HepG2 (cell line): ENCODE measurements around the gene MPP3. TPM values are rescaled to one million over a fixed set of nuclear protein-coding genes. Genes with fewer than 3 reads are reported as not detected.
A peak's percentile ranks its signal among the peaks of the same experiment; 100 is the strongest.

Experiments used
- DR1 ChIP-seq: sonication (generic); formaldehyde crosslinking; IDR thresholded peaks from 2 replicates; pipeline ENCODE4 v1.8.0; 2021; ENCODE audit warnings: mild to moderate bottlenecking, missing genetic modification reagents, inconsistent platforms
- FOSL2 ChIP-seq: sonication (generic); formaldehyde crosslinking; IDR thresholded peaks from 2 replicates; pipeline ENCODE4 v1.4.0; 2020; ENCODE audit warnings: missing genetic modification reagents
- HDAC6 ChIP-seq: fragments of 200-600 bp; sonication (generic); IDR thresholded peaks from 2 replicates; pipeline ENCODE4 v1.7.0; 2017; ENCODE audit warnings: mild to moderate bottlenecking, antibody characterized with exemption, low read length, low read depth
- KDM2A ChIP-seq: sonication (generic); formaldehyde crosslinking; IDR thresholded peaks from 2 replicates; pipeline ENCODE4 v1.4.0; 2020; ENCODE audit warnings: low read depth, missing genetic modification reagents, borderline replicate concordance
- PHF8 ChIP-seq: sonication (generic); formaldehyde crosslinking; IDR thresholded peaks from 2 replicates; pipeline ENCODE4 v1.5.0; 2020; ENCODE audit warnings: missing genetic modification reagents
- SMAD1 ChIP-seq: sonication (generic); formaldehyde crosslinking; IDR thresholded peaks from 2 replicates; pipeline ENCODE4 v1.4.0; 2020; ENCODE audit warnings: missing genetic modification reagents, low read depth, mild to moderate bottlenecking, borderline replicate concordance
- TEAD3 ChIP-seq: optimal IDR thresholded peaks from 2 replicates; pipeline ENCODE3; 2016; ENCODE audit warnings: borderline replicate concordance
- ZC3H13 ChIP-seq: sonication (generic); formaldehyde crosslinking; IDR thresholded peaks from 2 replicates; pipeline ENCODE4 v1.8.1; 2023; ENCODE audit warnings: mild to moderate bottlenecking, missing genetic modification reagents, moderate library complexity
- ZFYVE20 ChIP-seq: sonication (generic); formaldehyde crosslinking; IDR thresholded peaks from 2 replicates; pipeline ENCODE4 v1.8.0; 2023; ENCODE audit warnings: low read depth, mild to moderate bottlenecking, moderate library complexity, missing genetic modification reagents, borderline replicate concordance
- ZNF282 ChIP-seq: fragments of 450-650 bp; IDR thresholded peaks from 2 replicates; pipeline ENCODE4 v1.6.1; 2018; ENCODE audit not compliant: partially characterized antibody
- ZNF331 ChIP-seq: sonication (generic); formaldehyde crosslinking; IDR thresholded peaks from 2 replicates; pipeline ENCODE4 v1.4.0; 2020; ENCODE audit warnings: missing genetic modification reagents
- polyA plus RNA-seq, 8 experiments: library from polyadenylated mRNA; depleted of rRNA in 3 of 8; stranded (reverse) in 7 of 8; unstranded in 1 of 8; fragments of >200 nt; fragmentation: Illumina TruSeq in 4 of 8; extraction: Trizol in 4 of 8; gene quantifications; 2 replicates each; pipeline versions ENCODE4 v1.2.1 to v1.2.3, GENCODE V29; 2011 to 2016; ENCODE audit warnings: low read depth in 4 of 8, missing spikeins in 1 of 8, mixed read lengths in 1 of 8; ENCODE audit not compliant: insufficient read depth in 1 of 8
- total RNA-seq, 5 experiments: library from RNA; depleted of rRNA; stranded (reverse); fragments of >200 nt; fragmentation: Illumina TruSeq; extraction: Trizol; gene quantifications; 2 replicates each; pipeline ENCODE4 v1.2.3, GENCODE V29; 2016; ENCODE audit warnings: low read depth in 1 of 5
- TF ChIP-seq, protein P1 (sequence below): sonication (generic); formaldehyde crosslinking; IDR thresholded peaks from 2 replicates; pipeline ENCODE4 v1.5.1; 2020; ENCODE audit warnings: missing genetic modification reagents, mild to moderate bottlenecking, borderline replicate concordance
- TF ChIP-seq, protein P2 (sequence below): sonication (generic); formaldehyde crosslinking; IDR thresholded peaks from 2 replicates; pipeline ENCODE4 v1.8.1; 2023; ENCODE audit warnings: missing genetic modification reagents, mild to moderate bottlenecking, borderline replicate concordance
- TF ChIP-seq, protein P3 (sequence below): sonication (generic); formaldehyde crosslinking; IDR thresholded peaks from 2 replicates; pipeline ENCODE4 v1.4.0; 2020; ENCODE audit warnings: missing genetic modification reagents, borderline replicate concordance
- TF ChIP-seq, protein P4 (sequence below): sonication (generic); formaldehyde crosslinking; IDR thresholded peaks from 2 replicates; pipeline ENCODE4 v1.4.0; 2020; ENCODE audit warnings: missing genetic modification reagents
- TF ChIP-seq, protein P5 (sequence below), 2 experiments: sonication (generic) in 1 of 2; formaldehyde crosslinking in 1 of 2; IDR thresholded peaks; 2 replicates each; pipeline versions ENCODE4 v1.5.1 to v1.6.1; 2011 to 2020; ENCODE audit warnings: borderline replicate concordance in 1 of 2, low read depth in 1 of 2, low read length in 1 of 2, mild to moderate bottlenecking in 1 of 2, missing genetic modification reagents in 1 of 2, moderate library complexity in 1 of 2

The MPP3 gene
- total and polyA plus RNA-seq, 2 of the 13 experiments (the other 11 are each of a cell fraction or from before 2014, with no cell fraction given), result 0.91 to 1.8 TPM

DNA sequence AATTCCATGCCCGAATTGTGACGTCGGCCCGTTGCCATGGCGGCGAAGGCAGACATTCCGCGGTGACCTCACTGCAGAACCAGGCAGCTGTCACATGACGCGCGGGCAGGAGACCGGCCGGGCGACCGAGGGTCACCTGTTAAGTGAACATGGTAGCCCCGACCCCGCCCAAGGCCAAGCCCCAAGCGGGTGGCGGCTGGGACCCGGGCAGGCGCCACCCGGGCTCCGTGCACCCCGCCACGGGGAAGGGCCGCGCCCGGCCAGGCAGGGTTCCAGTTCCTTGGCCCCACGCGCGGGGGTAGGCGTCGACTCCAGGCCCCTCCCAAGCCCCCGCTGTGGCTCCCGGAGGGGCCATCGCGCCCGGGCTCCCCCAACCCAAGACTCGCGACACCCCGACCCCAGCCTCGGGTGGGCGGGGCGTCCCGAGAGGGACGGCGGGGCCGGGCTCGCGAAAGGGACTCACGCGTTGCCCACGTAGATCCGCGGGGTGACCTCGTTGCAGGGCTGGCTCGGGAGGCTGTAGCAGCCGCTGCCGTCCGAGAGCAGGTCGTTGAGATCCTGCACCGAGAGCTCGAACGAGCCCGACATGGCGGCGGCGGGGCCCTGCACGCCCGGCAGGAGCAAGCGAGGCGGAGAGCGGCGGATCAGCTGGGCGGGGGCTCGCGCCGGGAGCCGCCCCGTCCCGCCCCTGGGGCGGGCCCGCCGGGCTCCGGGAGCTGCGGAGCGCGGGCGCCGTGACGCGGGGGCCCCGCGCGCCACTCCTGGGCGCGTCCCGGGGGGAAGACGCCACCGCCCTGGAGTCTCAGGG, 54.4 kb downstream of the MPP3 start, which contains the start of gene DUSP3 (continued):
- TF ChIP-seq HDAC6 (no peak), KDM2A (peak; percentile 86), ZC3H13 (CRISPR knock-in tag) (peak; percentile 84), ZNF282 (no peak), PHF8 (CRISPR knock-in tag) (peak; percentile 90), DR1 (no peak), ZNF331 (peak; percentile 50; the same call in 1 of the 2 replicates), ZFYVE20 (CRISPR knock-in tag) (no peak), TEAD3 (CRISPR knock-in tag) (peak; percentile 94), SMAD1 (CRISPR knock-in tag) (peak; percentile 54; the same call in 1 of the 2 replicates), FOSL2 (CRISPR knock-in tag) (peak; percentile 65)
- TF ChIP-seq, protein P1, sequence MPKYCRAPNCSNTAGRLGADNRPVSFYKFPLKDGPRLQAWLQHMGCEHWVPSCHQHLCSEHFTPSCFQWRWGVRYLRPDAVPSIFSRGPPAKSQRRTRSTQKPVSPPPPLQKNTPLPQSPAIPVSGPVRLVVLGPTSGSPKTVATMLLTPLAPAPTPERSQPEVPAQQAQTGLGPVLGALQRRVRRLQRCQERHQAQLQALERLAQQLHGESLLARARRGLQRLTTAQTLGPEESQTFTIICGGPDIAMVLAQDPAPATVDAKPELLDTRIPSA, result no peak; the same call in 1 of the 2 replicates
- TF ChIP-seq, protein P2, sequence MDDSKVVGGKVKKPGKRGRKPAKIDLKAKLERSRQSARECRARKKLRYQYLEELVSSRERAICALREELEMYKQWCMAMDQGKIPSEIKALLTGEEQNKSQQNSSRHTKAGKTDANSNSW (CRISPR knock-in tag), result 0 out of 2 replicates have a peak, but pooled peaks have one; percentile 28
- TF ChIP-seq, protein P3, sequence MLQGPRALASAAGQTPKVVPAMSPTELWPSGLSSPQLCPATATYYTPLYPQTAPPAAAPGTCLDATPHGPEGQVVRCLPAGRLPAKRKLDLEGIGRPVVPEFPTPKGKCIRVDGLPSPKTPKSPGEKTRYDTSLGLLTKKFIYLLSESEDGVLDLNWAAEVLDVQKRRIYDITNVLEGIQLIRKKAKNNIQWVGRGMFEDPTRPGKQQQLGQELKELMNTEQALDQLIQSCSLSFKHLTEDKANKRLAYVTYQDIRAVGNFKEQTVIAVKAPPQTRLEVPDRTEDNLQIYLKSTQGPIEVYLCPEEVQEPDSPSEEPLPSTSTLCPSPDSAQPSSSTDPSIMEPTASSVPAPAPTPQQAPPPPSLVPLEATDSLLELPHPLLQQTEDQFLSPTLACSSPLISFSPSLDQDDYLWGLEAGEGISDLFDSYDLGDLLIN (CRISPR knock-in tag), result peak; percentile 79
- TF ChIP-seq, protein P4, sequence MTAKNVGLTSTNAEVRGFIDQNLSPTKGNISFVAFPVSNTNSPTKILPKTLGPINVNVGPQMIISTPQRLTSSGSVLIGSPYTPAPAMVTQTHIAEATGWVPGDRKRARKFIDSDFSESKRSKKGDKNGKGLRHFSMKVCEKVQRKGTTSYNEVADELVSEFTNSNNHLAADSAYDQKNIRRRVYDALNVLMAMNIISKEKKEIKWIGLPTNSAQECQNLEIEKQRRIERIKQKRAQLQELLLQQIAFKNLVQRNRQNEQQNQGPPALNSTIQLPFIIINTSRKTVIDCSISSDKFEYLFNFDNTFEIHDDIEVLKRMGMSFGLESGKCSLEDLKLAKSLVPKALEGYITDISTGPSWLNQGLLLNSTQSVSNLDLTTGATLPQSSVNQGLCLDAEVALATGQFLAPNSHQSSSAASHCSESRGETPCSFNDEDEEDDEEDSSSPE (CRISPR knock-in tag), result peak; percentile 70; the same call in 1 of the 2 replicates
- TF ChIP-seq, protein P5, sequence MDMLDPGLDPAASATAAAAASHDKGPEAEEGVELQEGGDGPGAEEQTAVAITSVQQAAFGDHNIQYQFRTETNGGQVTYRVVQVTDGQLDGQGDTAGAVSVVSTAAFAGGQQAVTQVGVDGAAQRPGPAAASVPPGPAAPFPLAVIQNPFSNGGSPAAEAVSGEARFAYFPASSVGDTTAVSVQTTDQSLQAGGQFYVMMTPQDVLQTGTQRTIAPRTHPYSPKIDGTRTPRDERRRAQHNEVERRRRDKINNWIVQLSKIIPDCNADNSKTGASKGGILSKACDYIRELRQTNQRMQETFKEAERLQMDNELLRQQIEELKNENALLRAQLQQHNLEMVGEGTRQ (IDR thresholded peaks at IDR 0.05; ENCODE audit: low read depth, low read length), result peak; percentile 90
- TF ChIP-seq, protein P5 (CRISPR knock-in tag; IDR thresholded peaks at IDR 0.05; ENCODE audit: borderline replicate concordance), result peak; percentile 92; the same call in 1 of the 2 replicates
